GM12878 (cell line): ENCODE data around the gene CHD1L. TPM values are rescaled to one million over a fixed set of nuclear protein-coding genes. Genes with fewer than 3 reads are reported as not detected.

ENCODE experiments used
- ATAC-seq: fragments of 200-7000 bp; cut with Tn5 transposase; 3 replicates; pipeline ENCODE4 v1.9.1; 2020; ENCODE audit warnings: mild to moderate bottlenecking, moderate library complexity
- BruUV-seq: library from RNA; stranded (reverse); fragments of 400-500 nt; replicated peaks from 2 replicates; lab custom pipeline; 2021; lab: Mats Ljungman, UMichigan
- CTCF ChIA-PET: fragments of 300-600 bp; sonication (Branson Sonifier 250); formaldehyde crosslinking; extraction: SDS; loops from one replicate; lab custom pipeline; 2021; ENCODE audit warnings: inconsistent platforms; lab: Yijun Ruan, JAX
- POLR2A ChIA-PET: fragments of 350-600 bp; formaldehyde crosslinking; extraction: SDS; loops from one replicate; lab custom pipeline; 2021; ENCODE audit warnings: inconsistent platforms; lab: Charles Lee
- RAD21 ChIA-PET: fragments of 300-600 bp; sonication (Branson Sonifier 250); formaldehyde crosslinking; loops from one replicate; lab custom pipeline; 2023; ENCODE audit warnings: antibody characterized with exemption; ENCODE audit not compliant: unreplicated experiment; lab: Charles Lee
- SMC1A ChIA-PET: fragments of 300-600 bp; sonication (Branson Sonifier 250); formaldehyde crosslinking; loops from one replicate; lab custom pipeline; 2023; ENCODE audit not compliant: unreplicated experiment, uncharacterized antibody; lab: Charles Lee
- DNase-seq: peaks from one replicate; pipeline ENCODE4 v3.0.0-alpha.2; 2011; ENCODE audit warnings: low read depth, low spot score
- FAIRE-seq: peaks from 3 replicates; lab custom pipeline; 2011; peaks lifted over from hg19 to GRCh38; lab: Jason Lieb, UNC
- H2AFZ ChIP-seq: 2 replicates; pipeline ENCODE4 v1.6.0; 2011; ENCODE audit warnings: low read depth, low read length, control low read depth; ENCODE audit not compliant: control insufficient read depth
- H3K27ac ChIP-seq: 2 replicates; pipeline ENCODE4 v1.5.1; 2011; ENCODE audit warnings: control low read depth; ENCODE audit not compliant: control insufficient read depth, insufficient read depth
- H3K27me3 ChIP-seq, 2 experiments: replicated peaks in 1 of 2; 2 replicates each; pipeline versions ENCODE4 v1.6.0 to v1.6.1; 2011; ENCODE audit warnings: low read length in 1 of 2; ENCODE audit not compliant: control insufficient read depth in 2 of 2, insufficient read depth in 2 of 2
- H3K36me3 ChIP-seq, 2 experiments: 2 replicates each; pipeline ENCODE4 v1.5.1; 2011; ENCODE audit warnings: low read length in 1 of 2; ENCODE audit not compliant: control insufficient read depth in 2 of 2, insufficient read depth in 2 of 2
- H3K4me1 ChIP-seq: 2 replicates; pipeline ENCODE4 v1.6.1; 2011; ENCODE audit warnings: mild to moderate bottlenecking, low read length, moderate library complexity, mixed read lengths; ENCODE audit not compliant: control insufficient read depth, insufficient read depth
- H3K4me2 ChIP-seq: 2 replicates; pipeline ENCODE4 v1.6.0; 2011; ENCODE audit warnings: control low read depth; ENCODE audit not compliant: control insufficient read depth, insufficient read depth
- H3K4me3 ChIP-seq: fragments of 200-600 bp; sonication (generic); 2 replicates; pipeline ENCODE4 v1.5.1; 2016
- H3K79me2 ChIP-seq: 2 replicates; pipeline ENCODE4 v1.6.0; 2011; ENCODE audit warnings: low read length; ENCODE audit not compliant: control insufficient read depth, insufficient read depth
- H3K9ac ChIP-seq: 2 replicates; pipeline ENCODE4 v1.8.0; 2011; ENCODE audit warnings: low read length, control low read depth, mixed read lengths; ENCODE audit not compliant: control insufficient read depth, insufficient read depth
- H3K9me3 ChIP-seq: replicated peaks from 3 replicates; pipeline ENCODE4 v1.5.1; 2011; ENCODE audit warnings: mild to moderate bottlenecking, low read length; ENCODE audit not compliant: control insufficient read depth, insufficient read depth
- H4K20me1 ChIP-seq: 2 replicates; pipeline ENCODE4 v1.6.0; 2011; ENCODE audit not compliant: control insufficient read depth, insufficient read depth
- BCLAF1 ChIP-seq: fragments of 450-650 bp; IDR thresholded peaks from 2 replicates; pipeline ENCODE4 v1.6.1; 2017; ENCODE audit warnings: antibody characterized with exemption, mild to moderate bottlenecking, moderate library complexity
- CHD4 ChIP-seq: fragments of 200-600 bp; sonication (generic); IDR thresholded peaks from 2 replicates; pipeline ENCODE4 v1.6.1; 2016; ENCODE audit warnings: mild to moderate bottlenecking
- ETV6 ChIP-seq, 2 experiments: fragments of 450-650 bp in 1 of 2; IDR thresholded peaks in 1 of 2; conservative IDR thresholded peaks in 1 of 2; 2 replicates each; pipeline ENCODE4 v1.6.1; 2014; ENCODE audit warnings: antibody characterized with exemption in 1 of 2, borderline replicate concordance in 1 of 2, low read depth in 1 of 2, mild to moderate bottlenecking in 1 of 2, moderate library complexity in 1 of 2
- GATAD2B ChIP-seq: fragments of 450-650 bp; conservative IDR thresholded peaks from 2 replicates; pipeline ENCODE4 v1.6.1; 2017; ENCODE audit warnings: low read depth, mild to moderate bottlenecking, moderate library complexity
- KAT2A ChIP-seq: conservative IDR thresholded peaks from 2 replicates; pipeline ENCODE4 v1.6.1; 2011; ENCODE audit warnings: low read depth, low read length; ENCODE audit not compliant: control insufficient read depth
- NFYA ChIP-seq: IDR thresholded peaks from 2 replicates; pipeline ENCODE4 v1.6.1; 2011; ENCODE audit warnings: low read depth, mild to moderate bottlenecking, low read length, improper control_type of control experiment, borderline replicate concordance
- RAD51 ChIP-seq: fragments of 450-650 bp; IDR thresholded peaks from 2 replicates; pipeline ENCODE4 v1.6.1; 2016; ENCODE audit warnings: moderate library complexity, mild to moderate bottlenecking, inconsistent platforms
- SIX5 ChIP-seq: IDR thresholded peaks from 2 replicates; pipeline ENCODE4 v1.6.1; 2011; ENCODE audit warnings: mild to moderate bottlenecking, low read depth, low read length, moderate library complexity; ENCODE audit not compliant: severe bottlenecking
- SMAD1 ChIP-seq: fragments of 450-650 bp; IDR thresholded peaks from 2 replicates; pipeline ENCODE4 v1.6.1; 2018; ENCODE audit warnings: mild to moderate bottlenecking, low read depth; ENCODE audit not compliant: partially characterized antibody
- SREBF1 ChIP-seq: IDR thresholded peaks from 2 replicates; pipeline ENCODE4 v1.6.1; 2012; ENCODE audit warnings: mild to moderate bottlenecking, low read length
- SUZ12 ChIP-seq: fragments of 200-600 bp; sonication (generic); IDR thresholded peaks from one replicate; pipeline ENCODE4 v1.6.1; 2018; ENCODE audit warnings: antibody characterized with exemption, mild to moderate bottlenecking; ENCODE audit not compliant: unreplicated experiment
- USF2 ChIP-seq: IDR thresholded peaks from 2 replicates; pipeline ENCODE4 v1.6.1; 2011; ENCODE audit warnings: low read depth, low read length, improper control_type of control experiment, borderline replicate concordance
- ZNF207 ChIP-seq: fragments of 450-650 bp; IDR thresholded peaks from 2 replicates; pipeline ENCODE4 v1.6.1; 2014; ENCODE audit warnings: antibody characterized with exemption, mild to moderate bottlenecking, borderline replicate concordance
- WGBS: methylation state at CpG from one replicate; pipeline ENCODE4 v1.1.6; 2016; ENCODE audit warnings: low lambda C conversion rate; ENCODE audit not compliant: insufficient replicate concordance, insufficient coverage; ENCODE audit errors: missing lambda C conversion rate; 5-methylcytosine and 5-hydroxymethylcytosine counted together
- in situ Hi-C: fragments of 300-500 bp; cut with MboI; formaldehyde crosslinking; loops from 9 replicates; pipeline ENCODE4 v1.14.3; 2018; ENCODE audit warnings: mixed read lengths
- intact Hi-C: fragments of 100-400 bp; cut with micrococcal nuclease; formaldehyde crosslinking; loops from one replicate; pipeline ENCODE4 v1.14.2; 2022; ENCODE audit not compliant: unreplicated experiment
- polyA plus RNA-seq, 11 experiments: library from polyadenylated mRNA; depleted of rRNA in 4 of 11; unstranded in 6 of 11; stranded (reverse) in 5 of 11; fragments of >200 nt; fragmentation: Nextera tagmentation in 4 of 11; fragmentation: Illumina TruSeq in 1 of 11; extraction: Ambion mirVana in 4 of 11; extraction: Trizol in 1 of 11; gene quantifications; 1 replicate in 1 of 11; 2 replicates in 10 of 11; pipeline versions ENCODE4 v1.2.1 to v1.2.3, GENCODE V29; 2011 to 2016; ENCODE audit warnings: inconsistent platforms in 2 of 11, missing spikeins in 2 of 11, low read depth in 1 of 11
- total RNA-seq, 4 experiments: library from RNA; depleted of rRNA in 3 of 4; stranded (reverse); fragments of >200 nt in 3 of 4; fragmentation: Illumina TruSeq in 1 of 4; extraction: Trizol in 1 of 4; gene quantifications; 2 replicates each; pipeline versions ENCODE4 v1.2.1 to v1.2.3, GENCODE V29; 2013 to 2021
- TF ChIP-seq, protein P1 (sequence below): IDR thresholded peaks from 2 replicates; pipeline ENCODE4 v1.6.1; 2012; ENCODE audit warnings: low read depth, low read length, improper control_type of control experiment

Gene CHD1L
- total and polyA plus RNA-seq, 10 of the 15 experiments (the other 5 are each of a cell fraction or from before 2014, with no cell fraction given) = 21.2 to 54.2 (median 44.5) TPM

DNA sequence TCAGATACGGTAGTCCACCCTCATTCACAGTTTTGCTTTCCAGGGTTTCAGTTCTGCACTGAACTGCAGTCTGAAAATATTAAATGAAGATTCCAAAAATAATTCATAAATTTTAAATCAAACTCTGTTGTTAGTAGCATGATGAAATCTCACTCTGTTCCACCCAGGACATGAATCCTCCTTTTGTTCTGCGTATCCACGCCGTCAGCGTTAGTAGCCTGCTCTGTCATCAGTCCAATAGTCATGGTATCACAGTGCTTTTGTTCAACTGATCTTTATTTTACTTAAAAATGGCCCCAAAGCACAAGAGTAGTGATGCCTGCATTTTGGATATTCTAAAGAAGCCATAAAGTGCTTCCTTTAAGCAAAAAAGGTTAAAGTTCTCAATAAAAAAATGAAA is 23.9 kb downstream of the CHD1L start:
- POLR2A ChIA-PET = no interaction called here
- TF ChIP-seq, protein P1, sequence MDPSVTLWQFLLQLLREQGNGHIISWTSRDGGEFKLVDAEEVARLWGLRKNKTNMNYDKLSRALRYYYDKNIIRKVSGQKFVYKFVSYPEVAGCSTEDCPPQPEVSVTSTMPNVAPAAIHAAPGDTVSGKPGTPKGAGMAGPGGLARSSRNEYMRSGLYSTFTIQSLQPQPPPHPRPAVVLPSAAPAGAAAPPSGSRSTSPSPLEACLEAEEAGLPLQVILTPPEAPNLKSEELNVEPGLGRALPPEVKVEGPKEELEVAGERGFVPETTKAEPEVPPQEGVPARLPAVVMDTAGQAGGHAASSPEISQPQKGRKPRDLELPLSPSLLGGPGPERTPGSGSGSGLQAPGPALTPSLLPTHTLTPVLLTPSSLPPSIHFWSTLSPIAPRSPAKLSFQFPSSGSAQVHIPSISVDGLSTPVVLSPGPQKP = no peak
- TF ChIP-seq SREBF1 = no peak
- no peak for TF ChIP-seq ZNF207
- no peak for TF ChIP-seq RAD51
- TF ChIP-seq USF2 = no peak
- no peak for TF ChIP-seq SMAD1
- no peak for TF ChIP-seq GATAD2B
- TF ChIP-seq SIX5 = no peak
- no peak for TF ChIP-seq ETV6 (conservative IDR thresholded peaks at IDR 0.05 in 1 of 2, IDR thresholded peaks at IDR 0.05 in 1 of 2; ENCODE audit: borderline replicate concordance in 1 of 2, low read depth in 1 of 2)
- no peak for TF ChIP-seq BCLAF1
- TF ChIP-seq CHD4 = no peak
- TF ChIP-seq NFYA = no peak
- no peak for TF ChIP-seq SUZ12
- no peak for TF ChIP-seq KAT2A
- Histone ChIP-seq H3K27ac (no peak overlapping the region), H4K20me1 (no peaks in the 10 kb centered on the region), H3K27me3 (no peaks in the 10 kb centered on the region), H3K9me3 (no peaks in the 10 kb centered on the region), H3K4me2 (no peak overlapping the region), H2AFZ (no peak overlapping the region), H3K4me3 (no peak overlapping the region), H3K36me3 (peaks cover 3 to 20% of the 10 kb centered on the region in 2 experiments), H3K9ac (no peak overlapping the region), H3K79me2 (no peaks in the 10 kb centered on the region), H3K4me1 (no peaks in the 10 kb centered on the region)
- no TSS peak for BruUV-seq
- WGBS = 91% methylated on average over 5 of the region's 5 CpGs
- CTCF ChIA-PET = no interaction called here
- in situ Hi-C loops (loop anchor here (5.0 kb wide), 1 partner anchor 51 kb away; no protein-coding TSS in a partner anchor), intact Hi-C loops (no loop called here)
- RAD21 ChIA-PET = no interaction called here
- FAIRE-seq (no peak), DNase-seq (no peak), ATAC-seq (no peak)
- SMC1A ChIA-PET = no interaction called here
